HepG2 (cell line): Measurements from ENCODE around the gene UBC. TPM values are rescaled to one million over a fixed set of nuclear protein-coding genes. Genes with fewer than 3 reads are reported as not detected.

Source experiments
- ASH2L ChIP-seq: fragments of 300-600, 200-600 bp; sonication (generic); IDR thresholded peaks from 2 replicates; pipeline ENCODE4 v1.7.0; 2017; ENCODE audit warnings: low read depth, mild to moderate bottlenecking, moderate library complexity, mixed read lengths, low read length; ENCODE audit not compliant: insufficient read length
- CBX1 ChIP-seq: IDR thresholded peaks from one replicate; pipeline ENCODE4 v1.6.1; 2016; ENCODE audit warnings: antibody characterized with exemption, low read depth
- CSRNP1 ChIP-seq: sonication (generic); formaldehyde crosslinking; IDR thresholded peaks from 2 replicates; pipeline ENCODE4 v1.8.1; 2023; ENCODE audit warnings: mild to moderate bottlenecking, missing genetic modification reagents
- ERF ChIP-seq: IDR thresholded peaks from 2 replicates; pipeline ENCODE4 v1.6.1; 2018; ENCODE audit warnings: missing biosample characterization, missing genetic modification reagents
- FOSL2 ChIP-seq: sonication (generic); formaldehyde crosslinking; IDR thresholded peaks from 2 replicates; pipeline ENCODE4 v1.4.0; 2020; ENCODE audit warnings: missing genetic modification reagents
- HMG20B ChIP-seq: conservative IDR thresholded peaks from 2 replicates; pipeline ENCODE4 v1.6.1; 2016; ENCODE audit warnings: missing genetic modification reagents, missing compliant biosample characterization
- IKZF5 ChIP-seq: IDR thresholded peaks from 2 replicates; pipeline ENCODE4 v1.6.1; 2018; ENCODE audit warnings: missing genetic modification reagents, mild to moderate bottlenecking, missing compliant biosample characterization
- KLF15 ChIP-seq: sonication (generic); formaldehyde crosslinking; IDR thresholded peaks from 2 replicates; pipeline ENCODE4 v1.8.1; 2023; ENCODE audit warnings: borderline replicate concordance, mild to moderate bottlenecking, inconsistent platforms, missing genetic modification reagents, mixed read lengths
- KMT2A ChIP-seq: sonication (generic); formaldehyde crosslinking; IDR thresholded peaks from 2 replicates; pipeline ENCODE4 v1.4.0; 2020; ENCODE audit warnings: missing genetic modification reagents
- MLX ChIP-seq: IDR thresholded peaks from 2 replicates; pipeline ENCODE4 v1.6.1; 2016
- NFE2L2 ChIP-seq: fragments of 150-350 bp; IDR thresholded peaks from 2 replicates; pipeline ENCODE4 v1.6.1; 2014; ENCODE audit warnings: low read length
- NR1H2 ChIP-seq: sonication (generic); formaldehyde crosslinking; IDR thresholded peaks from 2 replicates; pipeline ENCODE4 v1.8.1; 2022; ENCODE audit warnings: low read depth, missing genetic modification reagents, borderline replicate concordance
- PAXIP1 ChIP-seq: sonication (generic); formaldehyde crosslinking; conservative IDR thresholded peaks from 2 replicates; pipeline ENCODE4 v1.4.0; 2020; ENCODE audit warnings: mild to moderate bottlenecking, missing genetic modification reagents, moderate library complexity
- PHF21A ChIP-seq: sonication (generic); formaldehyde crosslinking; IDR thresholded peaks from 2 replicates; pipeline ENCODE4 v1.5.0; 2020; ENCODE audit warnings: mild to moderate bottlenecking, missing genetic modification reagents
- POLR2AphosphoS5 ChIP-seq: IDR thresholded peaks from 2 replicates; pipeline ENCODE4 v1.6.1; 2012; ENCODE audit warnings: low read depth, low read length
- SP2 ChIP-seq: sonication (generic); formaldehyde crosslinking; IDR thresholded peaks from 2 replicates; pipeline ENCODE4 v1.5.1; 2020; ENCODE audit warnings: mild to moderate bottlenecking, missing genetic modification reagents
- YEATS2 ChIP-seq: sonication (generic); formaldehyde crosslinking; IDR thresholded peaks from 2 replicates; pipeline ENCODE4 v1.4.0; 2020; ENCODE audit warnings: missing genetic modification reagents, borderline replicate concordance
- ZBTB38 ChIP-seq: sonication (generic); formaldehyde crosslinking; IDR thresholded peaks from 2 replicates; pipeline ENCODE4 v1.5.1; 2020; ENCODE audit warnings: mild to moderate bottlenecking, missing genetic modification reagents
- ZMYM2 ChIP-seq: sonication (generic); formaldehyde crosslinking; IDR thresholded peaks from 2 replicates; pipeline ENCODE4 v1.8.0; 2022; ENCODE audit warnings: mild to moderate bottlenecking, missing genetic modification reagents
- ZMYM3 ChIP-seq: sonication (generic); formaldehyde crosslinking; IDR thresholded peaks from 2 replicates; pipeline ENCODE4 v1.5.1; 2020; ENCODE audit warnings: mild to moderate bottlenecking, missing genetic modification reagents
- ZNF121 ChIP-seq: sonication (generic); formaldehyde crosslinking; IDR thresholded peaks from 2 replicates; pipeline ENCODE4 v1.5.0; 2020; ENCODE audit warnings: mild to moderate bottlenecking, missing genetic modification reagents
- ZNF138 ChIP-seq: sonication (generic); formaldehyde crosslinking; IDR thresholded peaks from 2 replicates; pipeline ENCODE4 v1.5.0; 2020; ENCODE audit warnings: mild to moderate bottlenecking, low read depth, missing genetic modification reagents
- ZNF20 ChIP-seq: sonication (generic); formaldehyde crosslinking; IDR thresholded peaks from 2 replicates; pipeline ENCODE4 v1.4.0; 2020; ENCODE audit warnings: mild to moderate bottlenecking, moderate library complexity, missing genetic modification reagents
- ZNF350 ChIP-seq: sonication (generic); formaldehyde crosslinking; IDR thresholded peaks from 2 replicates; pipeline ENCODE4 v1.4.0; 2020; ENCODE audit warnings: mild to moderate bottlenecking, low read depth, missing genetic modification reagents, borderline replicate concordance
- ZNF768 ChIP-seq: sonication (generic); formaldehyde crosslinking; IDR thresholded peaks from 2 replicates; pipeline ENCODE4 v1.4.0; 2020; ENCODE audit warnings: missing genetic modification reagents
- polyA plus RNA-seq, 8 experiments: library from polyadenylated mRNA; depleted of rRNA in 3 of 8; stranded (reverse) in 7 of 8; unstranded in 1 of 8; fragments of >200 nt; fragmentation: Illumina TruSeq in 4 of 8; extraction: Trizol in 4 of 8; gene quantifications; 2 replicates each; pipeline versions ENCODE4 v1.2.1 to v1.2.3, GENCODE V29; 2011 to 2016; ENCODE audit warnings: low read depth in 4 of 8, missing spikeins in 1 of 8, mixed read lengths in 1 of 8; ENCODE audit not compliant: insufficient read depth in 1 of 8
- total RNA-seq, 5 experiments: library from RNA; depleted of rRNA; stranded (reverse); fragments of >200 nt; fragmentation: Illumina TruSeq; extraction: Trizol; gene quantifications; 2 replicates each; pipeline ENCODE4 v1.2.3, GENCODE V29; 2016; ENCODE audit warnings: low read depth in 1 of 5

The UBC gene
- total and polyA plus RNA-seq, 2 of the 13 experiments (the other 11 are each of a cell fraction or from before 2014, with no cell fraction given): 805 to 1,432 TPM

- TF ChIP-seq YEATS2 (CRISPR knock-in tag): no peak
- no peak for TF ChIP-seq ASH2L
- peak; percentile 69 for TF ChIP-seq FOSL2 (CRISPR knock-in tag)
- TF ChIP-seq MLX: no peak
- no peak for TF ChIP-seq ZNF138 (CRISPR knock-in tag)
- TF ChIP-seq NR1H2: no peak
- TF ChIP-seq IKZF5 (CRISPR knock-in tag): no peak
- no peak for TF ChIP-seq HMG20B (CRISPR knock-in tag)
- no peak for TF ChIP-seq ZBTB38 (CRISPR knock-in tag)
- TF ChIP-seq POLR2AphosphoS5: no peak
- TF ChIP-seq ZNF20 (CRISPR knock-in tag): no peak
- peak; percentile 28; the same call in 1 of the 2 replicates for TF ChIP-seq ZMYM2 (CRISPR knock-in tag)
- no peak for TF ChIP-seq NFE2L2
- TF ChIP-seq CSRNP1: no peak
- TF ChIP-seq ZNF121: peak; percentile 67; the same call in 1 of the 2 replicates
- no peak for TF ChIP-seq ZNF768
- TF ChIP-seq ZNF350 (CRISPR knock-in tag): no peak
- TF ChIP-seq ERF (CRISPR knock-in tag): 0 out of 2 replicates have a peak, but pooled peaks have one; percentile 16
- TF ChIP-seq CBX1: no peak
- no peak for TF ChIP-seq SP2 (CRISPR knock-in tag)
- TF ChIP-seq KMT2A: no peak
- no peak for TF ChIP-seq PAXIP1 (CRISPR knock-in tag)
- no peak for TF ChIP-seq PHF21A (CRISPR knock-in tag)
- TF ChIP-seq KLF15: no peak
- TF ChIP-seq ZMYM3: peak; percentile 67; the same call in 1 of the 2 replicates
Observed at GRCh38 chr12:124923905-124924734, 9.7 kb upstream of the UBC start (continued).
